ENCODE measurements around the gene MYO10.

Gene MYO10

DNA sequence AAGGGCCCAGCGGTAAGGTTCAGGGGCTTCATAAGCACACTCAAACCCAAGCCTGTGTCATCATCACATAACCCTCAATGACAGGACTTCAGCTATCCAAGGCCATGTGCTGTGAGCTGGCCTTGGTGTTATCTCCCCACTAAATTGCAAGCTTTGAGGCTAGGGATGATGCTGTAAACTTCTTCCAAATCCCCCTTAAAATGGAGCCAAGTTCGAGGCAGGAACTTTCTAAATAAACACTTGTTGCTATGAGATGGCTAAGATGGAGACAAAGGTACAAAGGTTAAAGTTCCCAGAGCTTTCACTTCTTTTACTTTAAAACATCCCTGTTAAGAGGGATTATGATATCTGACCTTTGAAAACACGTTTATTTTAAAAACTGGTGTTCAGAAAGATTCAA is 123.6 kb downstream of the MYO10 start:
- no peak for DNase-seq (ENCODE audit: low read depth)

DNA sequence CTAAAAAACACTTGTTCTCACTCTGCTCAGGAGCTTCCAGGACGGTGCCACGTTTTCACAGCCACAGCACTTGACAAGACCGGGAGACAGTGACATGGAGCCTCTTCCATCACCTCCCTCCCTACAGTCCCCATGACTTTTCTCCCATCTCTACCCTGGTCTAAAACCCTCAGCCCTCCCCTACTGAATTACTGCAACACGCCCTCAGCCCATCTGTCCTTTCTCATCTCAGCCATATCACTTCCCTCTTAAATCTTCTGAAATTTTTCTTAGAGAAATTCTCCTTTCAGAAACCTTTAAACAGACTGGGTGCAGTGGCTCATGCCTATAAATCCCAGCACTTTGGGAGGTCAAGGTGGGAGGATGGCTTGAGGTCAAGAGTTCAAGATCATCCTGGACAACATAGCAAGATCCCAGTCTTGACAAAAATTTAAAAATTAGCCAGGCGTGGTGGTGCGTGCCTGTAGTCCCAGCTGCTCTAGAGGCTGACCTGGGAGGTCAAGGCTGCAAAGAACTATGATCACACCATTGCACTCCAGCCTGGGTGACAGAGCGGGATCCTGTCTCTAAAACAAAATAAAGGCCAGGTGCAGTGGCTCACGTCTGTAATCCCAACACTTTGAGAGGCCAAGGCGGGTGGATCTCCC is 125.8 kb downstream of the MYO10 start:
- no peak for DNase-seq (ENCODE audit: low read depth)

DNA sequence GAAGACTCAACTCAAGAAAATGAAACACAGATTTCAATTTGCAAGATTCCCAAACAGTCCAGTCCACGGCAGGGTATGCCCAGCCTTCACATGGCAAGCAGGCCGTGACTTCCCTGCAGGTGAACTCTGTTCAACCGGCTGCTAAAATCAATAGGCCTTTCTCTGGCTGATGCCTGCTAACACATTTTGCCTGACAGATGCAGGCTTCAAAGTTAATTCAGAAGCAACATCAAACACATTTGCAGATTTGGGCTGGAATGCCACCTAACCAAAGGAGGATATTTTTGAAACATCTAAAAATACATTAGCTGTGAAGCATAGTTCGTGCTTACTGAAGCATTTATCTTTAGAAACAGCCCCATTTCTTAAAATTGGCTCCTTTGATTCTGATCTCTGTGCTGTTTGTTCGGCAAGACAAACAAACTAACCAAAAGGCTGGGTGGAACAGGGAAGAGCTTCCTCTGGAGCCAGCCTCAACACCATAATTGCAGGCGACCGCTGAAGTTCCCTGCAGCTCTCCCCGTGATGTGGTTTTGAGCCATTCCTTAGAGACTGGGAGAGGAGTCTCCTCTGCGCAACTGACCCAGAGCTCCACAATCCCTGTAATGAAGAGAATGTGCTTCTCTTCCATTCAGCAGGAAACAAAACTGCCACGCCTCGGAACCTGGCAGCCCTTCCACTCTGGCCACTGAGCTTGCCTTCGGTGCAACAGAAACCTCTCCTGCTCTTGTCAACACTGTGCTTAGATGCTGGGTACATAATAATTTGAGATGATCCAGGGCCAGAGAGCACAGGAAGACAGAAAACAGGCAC is 126.5 kb downstream of the MYO10 start:
- no peak for DNase-seq (ENCODE audit: low read depth)

DNA sequence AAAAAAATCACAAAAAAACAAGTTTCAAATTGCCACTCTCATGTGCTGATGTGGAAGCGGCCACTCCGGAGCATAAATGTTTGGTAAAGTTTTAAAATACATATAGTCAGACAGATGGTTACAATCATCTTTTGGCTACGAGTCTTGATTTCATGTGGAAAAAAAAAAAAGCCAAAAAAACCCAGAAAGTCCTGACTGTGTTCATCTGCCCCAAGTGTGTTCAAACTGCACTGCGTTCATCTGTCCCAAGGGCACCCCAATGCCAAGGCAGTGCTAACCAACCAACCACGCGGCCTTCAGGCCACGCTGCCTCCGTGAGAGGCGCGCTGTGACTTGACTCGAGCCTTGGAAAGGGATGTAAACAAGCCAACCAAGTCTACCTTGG is 127.1 kb downstream of the MYO10 start:
- DNase-seq (ENCODE audit: low read depth), result no peak

DNA sequence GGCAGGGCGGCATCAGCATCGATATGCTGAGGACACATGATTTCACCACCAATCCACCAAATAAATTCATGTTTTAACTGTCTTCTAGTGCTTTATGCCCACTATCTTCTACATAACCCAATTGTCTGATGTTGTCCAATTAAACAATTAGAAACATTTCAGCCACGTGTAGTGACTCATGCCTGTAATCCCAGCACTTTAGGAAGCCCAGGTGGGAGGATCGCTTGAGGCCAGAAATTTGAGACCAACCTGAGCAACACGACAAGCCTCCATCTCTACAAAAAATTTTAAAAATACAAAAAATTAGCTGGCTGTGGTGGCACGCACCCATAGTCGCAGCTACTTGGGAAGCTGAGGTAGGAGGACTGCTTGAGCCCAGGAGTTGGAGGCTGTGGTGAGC is 128.1 kb downstream of the MYO10 start:
- no peak for DNase-seq (ENCODE audit: low read depth)

DNA sequence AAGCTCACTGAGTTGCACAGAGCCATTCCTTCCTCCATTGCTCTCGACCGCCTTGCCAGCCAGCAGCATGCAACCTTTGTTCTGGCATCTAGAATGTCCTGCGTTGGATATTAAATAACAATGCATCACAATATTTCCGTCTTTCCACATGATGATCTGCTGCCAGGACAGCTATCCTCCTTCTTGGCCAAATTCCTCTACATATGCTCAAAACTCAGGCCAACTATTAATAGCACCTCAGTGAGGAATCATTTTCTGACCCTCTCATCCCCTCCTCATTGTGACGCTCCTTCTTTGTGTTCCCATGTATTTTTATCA is 128.6 kb downstream of the MYO10 start:
- DNase-seq (ENCODE audit: low read depth), result no peak

DNA sequence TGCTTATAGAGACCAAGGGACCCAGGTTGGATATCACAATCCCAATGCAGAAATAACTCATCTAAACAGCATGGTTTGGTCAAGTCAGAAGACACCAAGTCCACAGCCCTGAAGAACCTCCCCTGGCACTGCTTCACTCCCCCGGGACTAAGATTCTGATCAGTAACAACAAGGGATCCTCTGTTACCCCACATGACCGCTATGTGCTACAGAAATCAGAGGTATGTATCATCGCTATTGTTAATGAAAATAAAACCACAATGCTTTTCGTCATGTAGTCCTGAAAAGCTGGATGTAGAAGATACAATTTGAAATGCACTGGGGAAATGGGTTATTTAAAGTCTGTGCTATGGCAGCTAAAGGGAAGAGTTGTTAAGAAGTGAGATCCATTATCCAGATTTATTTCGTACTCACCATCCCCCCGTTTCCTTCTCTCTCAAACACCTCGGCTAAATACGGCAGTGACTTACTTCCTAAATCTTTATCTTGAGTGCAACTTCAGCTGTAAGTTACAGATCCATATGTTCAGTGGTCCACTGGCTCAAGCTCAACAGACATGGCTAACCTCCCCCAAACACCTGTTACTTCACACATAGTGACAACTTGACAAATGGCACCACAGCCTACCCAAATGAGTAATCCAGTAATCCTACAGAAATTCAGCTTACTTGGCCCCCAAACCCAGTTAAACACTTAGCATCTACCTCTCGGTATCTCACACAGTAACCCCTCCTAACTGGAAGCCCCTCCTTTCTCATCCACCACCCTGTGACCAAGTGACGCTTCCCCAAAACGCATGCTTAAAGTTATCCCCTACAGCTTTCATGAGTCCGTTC is 129.2 kb downstream of the MYO10 start:
- DNase-seq (ENCODE audit: low read depth), result no peak

DNA sequence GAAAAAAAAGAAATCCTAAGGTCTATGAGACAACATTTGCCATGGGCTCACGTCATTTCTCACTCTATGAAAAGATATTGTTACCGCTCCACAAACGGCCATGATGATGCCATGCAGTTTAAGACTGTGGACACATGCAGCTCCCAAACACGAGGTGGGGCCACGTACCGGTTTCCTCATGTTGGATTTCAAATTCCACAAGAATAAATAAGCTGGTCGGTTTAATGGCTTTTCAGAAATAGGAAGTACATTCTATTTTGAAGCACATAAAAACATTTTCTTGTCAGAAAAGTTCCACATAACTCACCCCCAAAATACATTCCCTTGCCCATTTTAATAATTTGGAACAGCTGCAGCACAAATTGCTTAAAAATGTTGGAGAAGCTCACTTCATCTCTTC is 130.6 kb downstream of the MYO10 start:
- DNase-seq (ENCODE audit: low read depth), result no peak

DNA sequence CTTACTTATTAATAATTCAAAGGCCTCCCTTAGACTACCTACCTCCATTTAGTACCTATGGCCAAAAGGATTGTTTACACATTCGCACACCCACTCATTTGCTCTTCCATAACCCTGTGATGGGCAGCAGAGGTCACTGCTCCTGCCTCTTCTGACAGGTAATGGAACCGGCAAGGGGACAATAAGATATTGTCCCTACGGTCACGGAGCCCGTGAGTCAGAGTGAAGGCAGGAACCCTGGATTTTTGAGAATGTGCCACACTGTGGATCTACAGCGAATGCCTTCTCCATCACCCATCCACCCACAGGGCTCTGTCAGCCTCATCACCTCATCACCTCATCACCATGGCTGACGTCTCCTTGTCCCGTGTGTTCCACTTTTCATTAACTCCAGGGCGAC is 132.3 kb downstream of the MYO10 start:
- DNase-seq (ENCODE audit: low read depth), result no peak

DNA sequence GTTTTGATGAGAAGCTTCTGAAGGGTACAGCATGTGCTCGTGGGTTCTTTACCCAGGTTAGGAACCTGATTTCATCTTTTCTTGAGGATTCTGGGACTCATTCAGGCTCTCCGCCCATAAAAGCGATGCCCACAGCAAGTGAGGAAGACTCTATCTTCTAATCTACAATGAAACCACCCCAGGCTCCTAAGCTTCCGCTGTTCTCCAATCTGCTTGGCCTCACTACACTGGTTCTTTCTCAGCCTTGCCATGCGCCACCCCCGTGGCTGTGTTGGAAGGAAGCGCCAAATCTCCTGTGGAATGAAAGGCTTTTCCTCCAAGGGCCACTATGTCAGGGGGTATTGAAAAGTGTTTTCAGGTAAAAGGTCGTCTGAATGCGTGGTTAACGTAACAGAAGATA is 135.6 kb downstream of the MYO10 start:
- DNase-seq (ENCODE audit: low read depth), result no peak

DNA sequence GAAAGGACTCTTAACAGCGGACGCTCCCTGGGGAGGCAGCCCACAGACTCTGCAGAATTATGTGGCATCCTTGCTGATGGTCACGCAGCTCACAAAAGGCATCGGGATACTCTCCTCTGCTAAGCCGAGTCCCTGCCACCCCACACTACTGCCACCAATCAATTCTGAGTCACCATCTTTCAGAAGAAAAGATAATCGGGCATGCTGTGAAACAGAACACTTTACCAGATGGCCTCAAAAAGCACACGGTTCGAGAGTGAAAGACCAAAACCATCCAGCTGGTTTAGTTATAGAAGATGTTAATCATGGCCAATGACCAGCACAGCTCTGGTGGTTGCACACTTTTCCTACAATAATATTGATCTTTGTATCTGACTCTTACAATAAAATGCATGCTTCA is 136.3 kb downstream of the MYO10 start:
- DNase-seq (ENCODE audit: low read depth), result no peak

DNA sequence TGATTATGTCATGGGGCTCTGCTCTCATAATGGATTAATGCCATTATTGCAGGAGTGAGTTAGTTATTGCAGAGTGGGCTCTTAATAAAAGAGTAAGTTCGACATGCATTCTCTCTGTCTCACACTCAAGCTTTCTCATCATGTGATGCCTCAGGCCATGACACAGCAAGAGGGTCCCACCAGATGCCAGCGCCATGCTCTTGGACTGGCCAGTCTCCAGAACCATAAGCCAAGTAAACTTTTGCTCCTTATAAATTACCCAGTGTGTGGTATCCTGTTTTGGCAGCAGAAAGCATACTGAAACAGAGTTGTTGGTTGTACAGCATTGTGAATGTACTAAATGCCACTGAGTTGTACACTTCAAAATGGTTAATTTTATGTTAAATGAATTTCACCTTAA is 138.1 kb downstream of the MYO10 start:
- DNase-seq (ENCODE audit: low read depth), result no peak

DNA sequence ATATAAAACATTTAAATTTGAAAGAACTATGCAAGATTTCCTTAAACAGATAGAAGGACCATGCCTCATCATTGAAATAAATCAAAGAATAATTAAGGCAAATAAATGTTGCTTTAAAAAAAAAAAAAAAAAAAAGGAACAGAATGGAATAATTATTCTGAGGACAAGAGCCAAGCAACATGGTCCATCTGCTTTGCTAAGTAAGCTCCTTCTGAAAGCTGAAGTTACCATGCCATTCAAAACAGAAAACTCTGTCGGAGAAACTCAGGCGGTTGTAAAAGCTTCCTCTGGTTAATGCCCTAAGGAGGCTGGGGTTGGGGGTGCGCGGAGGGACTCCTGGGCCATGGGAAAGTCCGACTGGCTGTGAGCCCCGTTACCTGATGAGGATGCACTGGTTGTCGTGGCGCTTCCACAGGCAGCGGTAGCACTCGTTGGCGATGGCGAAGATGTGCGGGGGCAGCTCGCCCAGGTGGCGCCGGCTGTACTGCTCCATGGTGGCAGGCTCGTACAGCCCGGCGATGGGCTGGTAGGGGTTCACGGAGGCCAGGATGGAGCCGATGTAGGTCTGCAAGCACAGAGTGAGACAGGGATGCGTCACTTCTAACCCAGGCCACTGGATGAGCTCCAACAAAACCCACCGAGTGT is 141.7 kb downstream of the MYO10 start:
- no peak for DNase-seq (ENCODE audit: low read depth)

DNA sequence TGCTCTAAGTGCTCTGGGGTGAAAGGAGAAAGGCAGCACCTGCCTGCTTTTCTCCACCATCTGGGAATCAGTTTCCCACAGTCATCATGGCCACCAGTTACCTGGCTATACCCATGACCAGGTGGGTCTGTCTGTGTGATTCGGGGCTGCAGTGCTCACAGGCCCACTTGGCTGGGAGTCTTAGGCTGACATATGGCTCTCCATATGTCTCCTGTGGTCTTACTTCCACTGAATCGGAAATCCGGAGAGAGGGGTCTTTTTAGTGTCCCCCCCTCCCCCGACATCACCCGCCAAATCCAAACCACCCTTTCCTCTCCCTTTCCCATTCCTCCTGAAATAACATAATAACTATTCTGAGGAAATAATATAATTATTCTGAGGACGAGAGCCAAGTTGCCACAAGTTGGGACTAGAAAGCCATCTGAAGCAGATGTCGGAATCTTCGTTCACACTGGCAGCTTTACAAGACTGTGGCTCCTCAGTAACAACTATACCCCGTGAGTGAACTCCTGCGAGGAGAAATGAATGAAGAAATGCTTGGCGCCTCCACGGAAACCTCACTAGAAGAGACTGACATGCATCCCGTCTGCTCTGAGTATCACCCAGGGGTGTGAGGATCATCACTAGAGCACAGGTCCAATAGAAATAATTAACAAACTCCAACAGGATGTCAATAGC is 143.4 kb downstream of the MYO10 start:
- DNase-seq (ENCODE audit: low read depth), result no peak

DNA sequence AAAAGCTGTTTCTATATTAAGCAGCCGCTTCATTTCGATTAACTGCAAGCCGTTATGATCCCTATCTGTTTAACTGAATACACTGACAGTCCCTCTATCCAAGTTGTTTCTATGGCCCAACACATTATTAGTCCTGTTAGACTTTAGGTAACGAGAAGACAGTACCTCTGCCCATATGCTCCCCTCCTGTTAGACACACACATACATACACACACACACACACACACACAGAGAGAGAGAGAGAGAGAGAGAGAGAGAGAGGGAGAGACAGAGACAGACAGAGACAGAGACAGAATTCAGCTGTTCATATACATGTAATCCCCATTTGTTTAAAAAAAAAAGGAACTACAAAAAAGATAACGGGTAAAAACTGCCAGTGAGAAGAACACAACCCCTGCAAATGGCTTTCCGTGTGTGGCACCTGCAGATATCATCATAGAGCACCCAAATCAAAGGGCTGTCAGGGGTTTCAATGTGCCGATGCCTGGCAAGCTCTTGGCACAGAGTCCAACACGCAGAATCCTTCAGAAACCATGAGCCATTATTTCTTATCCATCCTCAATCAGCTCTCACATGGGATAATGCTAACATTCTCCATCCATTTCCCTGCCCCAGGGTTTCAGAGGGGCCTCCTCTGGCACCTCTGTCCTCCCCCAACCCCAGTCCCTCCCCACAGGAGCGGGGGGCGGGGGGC is 144.0 kb downstream of the MYO10 start:
- no peak for DNase-seq (ENCODE audit: low read depth)

DNA sequence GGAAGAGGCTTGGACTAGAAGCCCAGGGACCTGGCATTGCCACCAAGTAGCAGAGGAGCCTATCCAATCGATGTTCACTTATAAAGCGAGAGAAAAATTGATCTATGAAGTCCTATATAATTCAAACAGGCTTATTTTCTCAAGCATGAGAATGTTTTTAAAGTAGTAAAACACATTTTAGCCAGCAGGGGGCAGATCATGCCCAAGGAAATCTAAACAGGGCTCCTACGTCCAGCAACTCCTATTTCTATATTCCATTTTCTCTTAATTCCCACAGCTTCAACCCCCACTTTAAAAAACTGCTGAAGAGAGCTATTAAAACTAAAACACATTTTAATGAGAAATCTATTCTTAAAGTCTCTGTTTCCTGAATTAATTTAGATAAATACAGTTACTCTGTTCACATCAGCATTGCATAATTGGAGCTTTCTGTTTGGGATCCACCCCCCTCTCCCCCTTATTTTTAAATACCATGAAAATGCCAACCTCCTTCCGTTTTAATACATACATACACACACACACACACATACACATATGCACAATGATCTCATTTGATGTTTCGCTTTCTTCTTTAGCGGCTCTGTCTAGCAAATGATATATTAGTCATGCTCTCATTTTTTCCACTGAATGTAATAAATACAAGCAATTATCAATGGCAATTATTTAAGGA is 144.9 kb downstream of the MYO10 start:
- DNase-seq (ENCODE audit: low read depth), result no peak

DNA sequence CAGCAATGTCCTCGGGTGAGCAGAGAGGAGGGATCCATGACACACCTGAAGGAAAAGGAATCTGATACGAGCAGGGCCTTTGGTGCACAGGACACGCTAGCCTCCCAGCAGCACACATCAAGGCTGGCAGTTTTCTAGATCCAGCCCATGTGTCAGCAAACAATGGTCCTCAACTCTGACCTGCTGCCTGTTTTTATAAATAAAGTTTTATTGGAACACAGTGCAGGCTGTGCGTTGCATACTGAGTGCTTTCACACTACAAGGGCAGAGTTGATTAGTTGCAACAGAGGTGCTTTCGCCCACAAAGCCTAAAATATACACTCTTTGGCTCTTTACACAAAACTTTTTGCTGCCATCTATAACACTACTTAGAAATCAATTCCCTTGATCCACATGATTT is 147.1 kb downstream of the MYO10 start:
- no peak for DNase-seq (ENCODE audit: low read depth)

DNA sequence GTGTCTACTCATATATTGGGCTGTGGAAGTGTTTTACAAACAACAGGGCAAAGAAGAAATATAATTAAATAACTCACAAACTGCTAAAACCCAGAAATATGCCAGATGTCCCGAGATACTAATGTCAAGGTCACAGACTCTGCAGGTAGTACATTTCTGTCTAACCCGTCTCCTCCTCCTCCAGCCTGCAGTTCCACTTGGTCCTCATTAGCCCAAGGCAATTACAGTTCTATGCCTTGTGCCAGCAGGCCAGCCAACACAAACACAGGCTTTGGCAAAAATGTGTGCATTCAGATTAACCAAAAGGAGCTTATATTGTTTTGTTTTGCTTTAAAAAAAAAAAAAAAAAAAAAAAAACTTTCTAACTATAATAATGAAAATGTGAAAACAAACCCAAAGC is 148.8 kb downstream of the MYO10 start:
- no peak for DNase-seq (ENCODE audit: low read depth)

DNA sequence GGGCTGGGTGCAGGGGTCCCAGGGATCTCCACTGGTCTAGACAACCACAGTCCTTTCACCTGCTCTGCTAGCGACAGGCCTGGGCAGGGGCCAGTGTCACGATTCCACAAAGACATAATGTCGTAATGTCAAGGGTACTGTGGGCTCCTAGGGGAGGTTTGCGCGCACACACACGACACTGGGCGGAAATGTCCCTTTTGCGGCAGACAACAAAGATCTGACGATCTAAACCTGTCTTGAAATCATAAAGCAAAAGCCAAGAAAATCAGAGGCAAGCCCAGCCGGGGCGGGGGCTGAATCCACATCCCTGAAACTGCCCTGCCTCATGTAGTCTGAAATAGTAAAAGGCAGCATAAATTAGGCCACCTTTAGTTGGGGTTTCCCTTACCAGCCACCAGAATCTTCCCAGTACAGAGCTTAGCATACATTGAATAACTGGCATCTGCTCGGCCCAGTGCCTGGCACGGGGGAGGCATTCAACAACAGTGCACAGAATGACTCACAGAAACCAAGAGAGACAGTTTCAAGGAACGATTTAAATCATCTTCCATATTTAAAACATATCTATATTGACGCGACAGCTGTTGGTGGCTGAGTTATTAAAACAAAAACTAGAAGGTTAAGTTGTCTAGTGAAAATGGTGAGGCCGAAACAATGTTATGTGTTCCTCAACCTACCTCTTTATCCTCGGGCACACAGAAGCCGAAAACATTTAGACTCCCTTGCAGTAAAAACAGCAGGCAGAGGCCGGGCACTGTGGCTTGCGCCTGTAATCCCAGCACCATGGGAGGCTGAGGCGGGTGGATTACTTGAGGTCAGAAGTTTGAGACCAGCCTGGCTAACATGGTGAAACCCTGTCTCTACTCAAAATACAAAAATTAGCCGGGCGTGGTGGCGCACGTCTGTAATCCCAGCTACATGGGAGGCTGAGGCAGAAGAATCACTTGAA is 151.0 kb downstream of the MYO10 start:
- DNase-seq (ENCODE audit: low read depth), result no peak

DNA sequence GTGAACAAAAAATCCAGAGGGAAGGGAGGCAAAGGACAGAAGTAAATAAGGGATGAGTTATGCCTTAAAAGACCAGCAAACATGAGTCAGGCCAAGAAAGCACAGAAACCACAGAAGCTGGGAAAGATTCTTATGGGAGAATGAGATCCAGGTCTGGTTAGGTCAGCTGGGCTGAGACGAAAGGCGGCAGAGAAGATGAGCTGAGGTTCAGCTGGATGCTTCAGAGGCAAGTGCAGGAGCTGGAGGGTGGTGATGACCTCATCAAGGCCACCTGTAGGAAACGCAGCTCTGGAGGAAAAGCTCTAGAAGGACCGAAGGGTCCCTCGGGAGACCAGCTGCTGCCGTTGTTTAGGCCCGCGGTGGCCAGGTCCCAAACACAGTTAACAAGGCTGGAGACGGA is 152.0 kb downstream of the MYO10 start:
- no peak for DNase-seq (ENCODE audit: low read depth)

Data from T-helper 22 cell (primary cell).